Liver (tissue), 3 donors: ENCODE results near the gene DNAJC4.

Source experiments
- SP1 ChIP-seq: IDR thresholded peaks from 2 replicates; pipeline ENCODE4 v1.6.1; 2018; ENCODE audit warnings: antibody characterized with exemption, mild to moderate bottlenecking
- TAF1 ChIP-seq: conservative IDR thresholded peaks from 2 replicates; pipeline ENCODE4 v1.6.1; 2016; ENCODE audit warnings: antibody characterized with exemption, mild to moderate bottlenecking
- TF ChIP-seq, protein P1 (sequence below): fragments of 150-350 bp; IDR thresholded peaks from 2 replicates; pipeline ENCODE4 v1.5.1; 2017; ENCODE audit warnings: improper control_type of control experiment, low read depth, low read length; ENCODE audit not compliant: missing input control
- TF ChIP-seq, protein P2 (sequence below): IDR thresholded peaks from 2 replicates; pipeline ENCODE4 v1.6.1; 2016; ENCODE audit warnings: antibody characterized with exemption, mild to moderate bottlenecking
- TF ChIP-seq, protein P3 (sequence below): IDR thresholded peaks from 2 replicates; pipeline ENCODE4 v1.6.1; 2016; ENCODE audit warnings: antibody characterized with exemption
- donor health status: healthy.
- donor health status: healthy.

DNA sequence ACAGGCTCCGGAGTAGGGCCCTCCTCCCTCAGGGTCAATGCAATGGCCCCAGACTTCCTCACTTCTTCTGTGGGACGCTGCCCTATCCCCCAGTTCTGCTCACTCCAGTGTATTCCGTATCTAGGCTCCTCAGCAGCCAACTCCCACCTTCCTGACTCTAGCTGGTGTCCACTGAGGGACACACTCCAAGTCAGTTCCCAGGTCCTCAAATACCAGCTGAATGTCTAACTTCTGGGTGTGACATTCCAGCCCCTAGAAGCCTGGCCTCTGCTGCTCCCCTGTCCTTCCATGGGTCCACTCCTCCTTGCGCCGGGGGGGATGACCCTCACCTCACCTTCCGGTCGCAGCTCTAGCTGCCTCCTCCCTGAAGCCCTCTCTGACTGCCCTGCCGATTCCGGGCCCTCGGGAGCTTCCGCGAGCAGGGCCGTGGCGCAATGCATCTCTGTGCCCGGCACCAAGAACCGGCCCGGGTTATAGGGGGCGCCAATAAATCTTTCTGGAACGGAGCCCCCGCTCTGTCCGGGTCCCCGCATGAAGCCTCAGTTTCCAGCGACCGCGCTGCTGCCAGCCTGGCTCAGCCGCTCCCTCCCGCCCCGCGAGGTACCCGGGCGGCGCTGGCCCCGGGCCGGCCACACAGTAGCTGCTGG, 38.7 kb downstream of the DNAJC4 start:
- no peak for TF ChIP-seq TAF1
- TF ChIP-seq, protein P1, sequence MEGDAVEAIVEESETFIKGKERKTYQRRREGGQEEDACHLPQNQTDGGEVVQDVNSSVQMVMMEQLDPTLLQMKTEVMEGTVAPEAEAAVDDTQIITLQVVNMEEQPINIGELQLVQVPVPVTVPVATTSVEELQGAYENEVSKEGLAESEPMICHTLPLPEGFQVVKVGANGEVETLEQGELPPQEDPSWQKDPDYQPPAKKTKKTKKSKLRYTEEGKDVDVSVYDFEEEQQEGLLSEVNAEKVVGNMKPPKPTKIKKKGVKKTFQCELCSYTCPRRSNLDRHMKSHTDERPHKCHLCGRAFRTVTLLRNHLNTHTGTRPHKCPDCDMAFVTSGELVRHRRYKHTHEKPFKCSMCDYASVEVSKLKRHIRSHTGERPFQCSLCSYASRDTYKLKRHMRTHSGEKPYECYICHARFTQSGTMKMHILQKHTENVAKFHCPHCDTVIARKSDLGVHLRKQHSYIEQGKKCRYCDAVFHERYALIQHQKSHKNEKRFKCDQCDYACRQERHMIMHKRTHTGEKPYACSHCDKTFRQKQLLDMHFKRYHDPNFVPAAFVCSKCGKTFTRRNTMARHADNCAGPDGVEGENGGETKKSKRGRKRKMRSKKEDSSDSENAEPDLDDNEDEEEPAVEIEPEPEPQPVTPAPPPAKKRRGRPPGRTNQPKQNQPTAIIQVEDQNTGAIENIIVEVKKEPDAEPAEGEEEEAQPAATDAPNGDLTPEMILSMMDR, result no peak
- TF ChIP-seq, protein P2, sequence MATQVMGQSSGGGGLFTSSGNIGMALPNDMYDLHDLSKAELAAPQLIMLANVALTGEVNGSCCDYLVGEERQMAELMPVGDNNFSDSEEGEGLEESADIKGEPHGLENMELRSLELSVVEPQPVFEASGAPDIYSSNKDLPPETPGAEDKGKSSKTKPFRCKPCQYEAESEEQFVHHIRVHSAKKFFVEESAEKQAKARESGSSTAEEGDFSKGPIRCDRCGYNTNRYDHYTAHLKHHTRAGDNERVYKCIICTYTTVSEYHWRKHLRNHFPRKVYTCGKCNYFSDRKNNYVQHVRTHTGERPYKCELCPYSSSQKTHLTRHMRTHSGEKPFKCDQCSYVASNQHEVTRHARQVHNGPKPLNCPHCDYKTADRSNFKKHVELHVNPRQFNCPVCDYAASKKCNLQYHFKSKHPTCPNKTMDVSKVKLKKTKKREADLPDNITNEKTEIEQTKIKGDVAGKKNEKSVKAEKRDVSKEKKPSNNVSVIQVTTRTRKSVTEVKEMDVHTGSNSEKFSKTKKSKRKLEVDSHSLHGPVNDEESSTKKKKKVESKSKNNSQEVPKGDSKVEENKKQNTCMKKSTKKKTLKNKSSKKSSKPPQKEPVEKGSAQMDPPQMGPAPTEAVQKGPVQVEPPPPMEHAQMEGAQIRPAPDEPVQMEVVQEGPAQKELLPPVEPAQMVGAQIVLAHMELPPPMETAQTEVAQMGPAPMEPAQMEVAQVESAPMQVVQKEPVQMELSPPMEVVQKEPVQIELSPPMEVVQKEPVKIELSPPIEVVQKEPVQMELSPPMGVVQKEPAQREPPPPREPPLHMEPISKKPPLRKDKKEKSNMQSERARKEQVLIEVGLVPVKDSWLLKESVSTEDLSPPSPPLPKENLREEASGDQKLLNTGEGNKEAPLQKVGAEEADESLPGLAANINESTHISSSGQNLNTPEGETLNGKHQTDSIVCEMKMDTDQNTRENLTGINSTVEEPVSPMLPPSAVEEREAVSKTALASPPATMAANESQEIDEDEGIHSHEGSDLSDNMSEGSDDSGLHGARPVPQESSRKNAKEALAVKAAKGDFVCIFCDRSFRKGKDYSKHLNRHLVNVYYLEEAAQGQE, result no peak
- TF ChIP-seq SP1, result no peak
- TF ChIP-seq, protein P3, sequence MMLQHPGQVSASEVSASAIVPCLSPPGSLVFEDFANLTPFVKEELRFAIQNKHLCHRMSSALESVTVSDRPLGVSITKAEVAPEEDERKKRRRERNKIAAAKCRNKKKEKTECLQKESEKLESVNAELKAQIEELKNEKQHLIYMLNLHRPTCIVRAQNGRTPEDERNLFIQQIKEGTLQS, result no peak
